Neutrophil (primary cell): ENCODE measurements around the gene FANK1.

Source experiments
- H3K27ac ChIP-seq: fragments of 200-600 bp; sonication (generic); 2 replicates; pipeline ENCODE4 v1.5.1; 2016; ENCODE audit warnings: mild to moderate bottlenecking, moderate library complexity
- H3K27me3 ChIP-seq: fragments of 200-600 bp; sonication (generic); 2 replicates; pipeline ENCODE4 v1.6.0; 2016; ENCODE audit warnings: mild to moderate bottlenecking
- H3K36me3 ChIP-seq: fragments of 200-600 bp; sonication (generic); 2 replicates; pipeline ENCODE4 v1.5.1; 2017
- H3K4me1 ChIP-seq, 2 experiments: fragments of 200-600 bp in 1 of 2; sonication (generic) in 1 of 2; 1 replicate in 1 of 2; 2 replicates in 1 of 2; pipeline versions ENCODE4 v1.5.1 to v1.6.1; 2013 to 2016; ENCODE audit warnings: low read depth in 1 of 2, low read length in 1 of 2, mild to moderate bottlenecking in 1 of 2, moderate library complexity in 1 of 2; ENCODE audit not compliant: control insufficient read depth in 1 of 2, insufficient read depth in 1 of 2
- H3K4me3 ChIP-seq, 2 experiments: fragments of 200-600 bp in 1 of 2; sonication (generic) in 1 of 2; 1 replicate in 1 of 2; 2 replicates in 1 of 2; pipeline ENCODE4 v1.5.1; 2013 to 2016; ENCODE audit warnings: low read depth in 1 of 2, low read length in 1 of 2, mild to moderate bottlenecking in 1 of 2, moderate library complexity in 1 of 2
- H3K9me3 ChIP-seq: fragments of 200-600 bp; sonication (generic); 2 replicates; pipeline ENCODE4 v1.5.1; 2016
- TF ChIP-seq, protein P1 (sequence below): fragments of 200-600 bp; sonication (generic); IDR thresholded peaks from 2 replicates; pipeline ENCODE4 v1.5.1; 2016; ENCODE audit warnings: antibody characterized with exemption

The FANK1 gene

DNA sequence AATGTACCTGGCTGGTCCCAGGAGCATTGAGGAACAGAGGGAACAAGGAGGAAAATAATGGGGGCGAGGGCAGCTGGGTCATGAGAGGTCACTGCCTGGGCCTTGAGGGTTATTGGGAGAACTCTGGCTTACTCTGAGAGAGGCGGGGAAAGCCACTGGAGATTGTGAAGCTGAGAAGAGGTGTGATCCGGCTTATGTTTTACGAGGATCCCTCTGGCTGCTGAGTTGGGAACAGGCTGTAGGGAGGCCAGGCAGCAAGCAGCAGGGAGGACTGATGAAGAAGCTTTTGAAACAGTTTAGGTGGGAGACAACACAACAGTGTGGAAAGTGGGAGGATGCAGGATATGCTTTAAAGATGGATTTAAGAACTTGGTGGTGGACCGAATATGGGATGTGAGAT is 87.3 kb downstream of the FANK1 start:
- Histone ChIP-seq H3K27me3 (no peaks in the 10 kb centered on the region), H3K27ac (no peak overlapping the region), H3K36me3 (no peaks in the 10 kb centered on the region), H3K4me3 (no peak overlapping the region), H3K9me3 (no peaks in the 10 kb centered on the region), H3K4me1 (peaks cover 0 to 5% of the 10 kb centered on the region in 2 experiments)
- TF ChIP-seq, protein P1, sequence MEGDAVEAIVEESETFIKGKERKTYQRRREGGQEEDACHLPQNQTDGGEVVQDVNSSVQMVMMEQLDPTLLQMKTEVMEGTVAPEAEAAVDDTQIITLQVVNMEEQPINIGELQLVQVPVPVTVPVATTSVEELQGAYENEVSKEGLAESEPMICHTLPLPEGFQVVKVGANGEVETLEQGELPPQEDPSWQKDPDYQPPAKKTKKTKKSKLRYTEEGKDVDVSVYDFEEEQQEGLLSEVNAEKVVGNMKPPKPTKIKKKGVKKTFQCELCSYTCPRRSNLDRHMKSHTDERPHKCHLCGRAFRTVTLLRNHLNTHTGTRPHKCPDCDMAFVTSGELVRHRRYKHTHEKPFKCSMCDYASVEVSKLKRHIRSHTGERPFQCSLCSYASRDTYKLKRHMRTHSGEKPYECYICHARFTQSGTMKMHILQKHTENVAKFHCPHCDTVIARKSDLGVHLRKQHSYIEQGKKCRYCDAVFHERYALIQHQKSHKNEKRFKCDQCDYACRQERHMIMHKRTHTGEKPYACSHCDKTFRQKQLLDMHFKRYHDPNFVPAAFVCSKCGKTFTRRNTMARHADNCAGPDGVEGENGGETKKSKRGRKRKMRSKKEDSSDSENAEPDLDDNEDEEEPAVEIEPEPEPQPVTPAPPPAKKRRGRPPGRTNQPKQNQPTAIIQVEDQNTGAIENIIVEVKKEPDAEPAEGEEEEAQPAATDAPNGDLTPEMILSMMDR: no peak

DNA sequence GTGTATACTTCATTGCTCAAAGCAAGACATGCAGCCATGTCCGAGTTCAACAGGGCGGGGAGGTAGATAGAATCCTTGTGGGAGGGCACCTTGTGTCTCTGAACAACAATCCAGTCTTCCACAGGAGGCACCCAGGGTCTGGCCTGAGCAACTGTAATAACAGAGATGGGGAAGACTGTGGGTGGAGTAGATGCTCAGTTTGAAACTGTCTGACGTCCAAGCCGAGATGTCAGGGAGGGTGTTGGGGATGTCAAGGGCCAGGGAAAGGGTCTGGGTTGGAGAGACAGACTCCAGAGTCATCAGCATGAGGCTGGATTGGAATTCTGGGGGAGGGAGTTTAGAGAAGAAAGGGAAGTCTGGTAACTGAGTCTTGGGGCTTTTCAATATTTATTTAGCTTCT is 88.0 kb downstream of the FANK1 start:
- no peaks in the 10 kb centered on the region for H3K36me3 ChIP-seq
- no peaks in the 10 kb centered on the region for H3K9me3 ChIP-seq
- TF ChIP-seq, protein P1: no peak
- no peak overlapping the region for H3K27ac ChIP-seq
- no peaks in the 10 kb centered on the region for H3K27me3 ChIP-seq
- H3K4me1 ChIP-seq: peaks cover 0 to 5% of the 10 kb centered on the region in 2 experiments
- no peak overlapping the region for H3K4me3 ChIP-seq

DNA sequence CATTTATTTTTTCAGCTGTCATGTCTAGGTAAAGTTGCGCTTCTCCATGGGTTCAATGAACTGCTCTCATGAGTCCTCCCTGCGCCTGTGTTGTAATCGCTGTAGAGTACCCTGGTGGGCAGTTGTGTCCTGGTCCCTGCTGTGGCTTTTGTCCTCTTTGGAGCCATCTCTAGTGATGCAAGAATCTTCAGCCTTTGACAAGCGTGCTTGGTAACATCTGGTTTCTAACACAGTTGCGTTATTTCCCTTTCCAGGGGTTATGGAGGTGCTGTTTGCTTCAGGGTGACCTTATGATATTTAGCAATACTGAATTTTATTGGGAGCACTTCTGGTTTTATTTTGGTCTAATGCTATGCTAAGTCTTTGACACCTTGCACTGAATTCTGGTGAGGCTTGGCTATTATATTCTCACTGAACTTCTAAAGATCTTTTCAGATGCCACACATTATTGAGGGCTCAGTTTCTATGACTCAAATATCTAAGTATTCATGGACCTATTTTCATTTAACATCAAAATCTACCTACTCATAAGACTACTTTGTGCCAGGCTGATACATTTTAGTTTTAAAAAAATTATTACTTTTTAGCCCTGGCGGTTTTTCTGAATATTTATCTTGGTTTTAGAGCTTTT is 88.6 kb downstream of the FANK1 start:
- Histone ChIP-seq H3K4me1 (peaks cover 0 to 5% of the 10 kb centered on the region in 2 experiments), H3K27ac (no peak overlapping the region), H3K27me3 (no peaks in the 10 kb centered on the region), H3K9me3 (no peaks in the 10 kb centered on the region), H3K4me3 (no peak overlapping the region), H3K36me3 (no peaks in the 10 kb centered on the region)
- TF ChIP-seq, protein P1: no peak

DNA sequence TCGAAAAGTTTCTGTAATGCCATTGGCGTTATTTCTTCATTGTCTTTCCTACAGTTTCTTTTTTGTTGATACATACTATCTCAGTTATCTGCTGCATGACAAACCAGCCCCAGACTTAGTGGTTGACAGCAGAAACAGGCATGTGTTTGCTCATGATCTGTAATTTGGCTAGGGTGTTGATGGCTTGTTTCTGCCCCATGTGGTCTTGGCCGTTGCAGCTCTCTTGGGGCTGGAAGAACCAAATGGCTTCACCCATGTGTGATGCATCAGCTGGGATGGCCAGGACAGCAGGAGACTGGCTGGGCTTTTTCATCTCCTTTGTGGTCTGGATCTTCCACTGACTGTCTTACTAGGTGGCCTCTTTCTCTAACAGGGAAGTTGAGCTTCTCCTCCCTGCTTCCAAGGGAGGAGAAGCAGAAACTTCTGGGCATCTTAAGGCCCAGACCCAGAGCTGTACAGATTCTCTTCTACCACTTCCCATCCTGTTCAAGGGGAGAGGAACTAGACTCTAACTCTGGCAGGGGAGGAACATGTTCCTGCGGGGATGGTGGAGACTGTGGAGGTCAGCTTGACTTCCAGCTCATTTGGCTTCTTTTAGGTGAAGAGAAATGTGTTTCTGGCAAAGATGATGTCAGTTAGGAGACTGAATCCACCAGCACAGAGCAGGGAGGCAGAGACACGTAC is 89.3 kb downstream of the FANK1 start:
- TF ChIP-seq, protein P1: no peak
- no peaks in the 10 kb centered on the region for H3K27me3 ChIP-seq
- no peak overlapping the region for H3K27ac ChIP-seq
- H3K4me1 ChIP-seq: peaks cover 0 to 5% of the 10 kb centered on the region in 2 experiments
- no peaks in the 10 kb centered on the region for H3K36me3 ChIP-seq
- no peaks in the 10 kb centered on the region for H3K9me3 ChIP-seq
- no peak overlapping the region for H3K4me3 ChIP-seq

DNA sequence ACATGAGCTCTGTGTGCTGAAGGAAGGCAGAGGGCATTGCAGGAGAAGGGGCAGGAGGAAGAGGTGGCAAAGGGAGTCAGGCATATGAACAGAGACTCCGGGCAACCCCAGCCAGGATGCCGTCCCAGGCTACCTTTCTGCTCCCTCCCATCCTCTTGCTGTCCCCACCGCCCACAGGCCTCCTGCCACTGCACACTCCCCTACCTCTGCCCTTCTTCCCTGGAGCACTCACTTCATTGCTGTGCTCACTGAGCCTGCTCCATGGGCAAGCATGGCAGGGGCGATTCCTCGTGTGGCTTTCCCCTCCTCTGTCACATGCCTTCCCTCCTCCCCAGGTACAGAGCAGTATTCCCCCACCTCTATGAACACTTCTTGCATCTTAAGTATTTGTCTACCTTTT is 93.4 kb downstream of the FANK1 start:
- TF ChIP-seq, protein P1: no peak
- no peak overlapping the region for H3K27ac ChIP-seq
- H3K36me3 ChIP-seq: no peaks in the 10 kb centered on the region
- no peaks in the 10 kb centered on the region for H3K9me3 ChIP-seq
- no peak overlapping the region for H3K4me3 ChIP-seq
- no peaks in the 10 kb centered on the region for H3K27me3 ChIP-seq
- H3K4me1 ChIP-seq: peaks cover 0 to 4% of the 10 kb centered on the region in 2 experiments
